Neural progenitor cell (in vitro differentiated cells): ENCODE data around the gene ARMH4.

ENCODE experiments used
- EZH2phosphoT487 ChIP-seq: fragments of 200-600 bp; sonication (generic); IDR thresholded peaks from 2 replicates; pipeline ENCODE4 v1.6.1; 2017; ENCODE audit warnings: antibody characterized with exemption
- TF ChIP-seq, protein P1 (sequence below): fragments of 200-600 bp; sonication (generic); IDR thresholded peaks from 2 replicates; pipeline ENCODE4 v1.5.1; 2017; ENCODE audit warnings: antibody characterized with exemption, mild to moderate bottlenecking

DNA sequence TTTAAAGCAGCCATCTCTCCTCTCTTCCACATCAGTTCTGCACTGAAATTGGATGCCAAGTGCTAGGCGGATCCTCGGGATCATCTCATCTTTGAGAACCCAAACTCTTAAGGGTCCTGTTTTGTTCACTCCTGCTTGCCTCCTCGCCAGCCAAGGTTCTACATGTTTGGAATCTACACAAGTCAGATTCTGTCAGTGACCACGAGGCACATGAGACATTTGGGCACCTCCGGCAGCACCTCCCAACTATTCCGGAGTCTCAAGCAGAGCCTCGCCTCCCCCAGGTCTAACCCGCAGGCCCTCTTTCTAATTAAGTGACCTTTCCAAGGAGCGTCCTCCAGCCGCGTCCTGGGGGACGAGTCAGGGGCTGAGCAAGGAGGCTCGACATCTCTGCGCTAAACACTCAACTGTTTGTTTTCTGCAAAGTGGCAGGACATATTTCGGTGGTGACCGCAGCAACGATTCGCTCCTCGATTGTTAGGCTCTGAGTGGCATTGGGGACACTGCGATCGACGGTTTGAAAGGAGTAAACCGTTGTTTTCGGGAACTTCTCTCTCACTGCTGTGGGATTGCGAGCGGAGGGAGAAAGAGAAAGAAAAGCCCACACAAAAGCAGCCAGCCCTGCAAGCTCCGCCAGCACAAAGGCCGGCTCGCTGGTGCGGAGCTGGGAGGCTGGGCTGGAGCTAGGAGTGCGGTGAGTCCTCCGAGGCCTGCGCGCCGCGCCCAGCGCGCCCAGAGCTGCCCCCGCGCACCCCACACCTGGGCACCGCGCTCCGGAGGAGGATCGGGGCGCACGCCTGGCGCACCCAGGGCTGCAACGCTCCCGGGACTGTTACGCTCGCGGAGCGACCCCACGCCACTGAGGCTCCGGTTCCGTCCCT is 640 bp downstream of the ARMH4 start:
- TF ChIP-seq, protein P1, sequence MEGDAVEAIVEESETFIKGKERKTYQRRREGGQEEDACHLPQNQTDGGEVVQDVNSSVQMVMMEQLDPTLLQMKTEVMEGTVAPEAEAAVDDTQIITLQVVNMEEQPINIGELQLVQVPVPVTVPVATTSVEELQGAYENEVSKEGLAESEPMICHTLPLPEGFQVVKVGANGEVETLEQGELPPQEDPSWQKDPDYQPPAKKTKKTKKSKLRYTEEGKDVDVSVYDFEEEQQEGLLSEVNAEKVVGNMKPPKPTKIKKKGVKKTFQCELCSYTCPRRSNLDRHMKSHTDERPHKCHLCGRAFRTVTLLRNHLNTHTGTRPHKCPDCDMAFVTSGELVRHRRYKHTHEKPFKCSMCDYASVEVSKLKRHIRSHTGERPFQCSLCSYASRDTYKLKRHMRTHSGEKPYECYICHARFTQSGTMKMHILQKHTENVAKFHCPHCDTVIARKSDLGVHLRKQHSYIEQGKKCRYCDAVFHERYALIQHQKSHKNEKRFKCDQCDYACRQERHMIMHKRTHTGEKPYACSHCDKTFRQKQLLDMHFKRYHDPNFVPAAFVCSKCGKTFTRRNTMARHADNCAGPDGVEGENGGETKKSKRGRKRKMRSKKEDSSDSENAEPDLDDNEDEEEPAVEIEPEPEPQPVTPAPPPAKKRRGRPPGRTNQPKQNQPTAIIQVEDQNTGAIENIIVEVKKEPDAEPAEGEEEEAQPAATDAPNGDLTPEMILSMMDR: no peak
- TF ChIP-seq EZH2phosphoT487: peak; percentile 18
